Testis (tissue), 3 donors: ENCODE measurements around the gene DBN1. TPM values are rescaled to one million over a fixed set of nuclear protein-coding genes. Genes with fewer than 3 reads are reported as not detected.

Experiments used
- DNase-seq: peaks from one replicate; pipeline ENCODE4 v3.0.0-alpha.2; 2019
- H3K27ac ChIP-seq, 2 donors: fragments of 200-600 bp; sonication (generic); one replicate each; pipeline ENCODE4 v1.5.1; 2019
- H3K27me3 ChIP-seq: fragments of 200-600 bp; sonication (generic); one replicate; pipeline ENCODE4 v1.5.1; 2019
- H3K36me3 ChIP-seq: fragments of 200-600 bp; sonication (generic); one replicate; pipeline ENCODE4 v1.5.1; 2017; ENCODE audit warnings: low read depth; ENCODE audit errors: missing control alignments
- H3K4me1 ChIP-seq: fragments of 200-600 bp; sonication (generic); one replicate; pipeline ENCODE4 v1.5.1; 2019
- H3K4me3 ChIP-seq, 2 donors: fragments of 200-600 bp; sonication (generic); one replicate each; pipeline ENCODE4 v1.5.1; 2017 to 2019
- H3K9me3 ChIP-seq: fragments of 200-600 bp; sonication (generic); one replicate; pipeline ENCODE4 v1.5.1; 2017
- CTCF ChIP-seq, 3 experiments: fragments of 450-650 bp in 2 of 3; fragments of 200-600 bp in 1 of 3; sonication (generic) in 1 of 3; IDR thresholded peaks; one replicate each; pipeline ENCODE4 v1.5.1; 2016 to 2019; ENCODE audit warnings: antibody characterized with exemption in 3 of 3, mild to moderate bottlenecking in 2 of 3, moderate library complexity in 1 of 3
- POLR2A ChIP-seq: fragments of 450-650 bp; IDR thresholded peaks from one replicate; pipeline ENCODE4 v1.6.1; 2017; ENCODE audit warnings: antibody characterized with exemption, mild to moderate bottlenecking, moderate library complexity
- WGBS, 2 donors: methylation state at CpG; one replicate each; pipeline ENCODE4 v1.1.5; 2018; 5-methylcytosine and 5-hydroxymethylcytosine counted together
- intact Hi-C: fragments of 100-400 bp; cut with DNase I; formaldehyde crosslinking; loops from one replicate; pipeline ENCODE4 v1.15.1; 2023; ENCODE audit warnings: low total_unique reads
- polyA plus RNA-seq: library from polyadenylated mRNA; stranded (reverse); fragments of 350-450 nt; fragmentation: Illumina TruSeq; extraction: RNeasy Lipid Tissue Mini Kit (QIAGEN cat#74804); gene quantifications from one replicate; pipeline ENCODE4 v1.2.3, GENCODE V29; 2014; ENCODE audit warnings: low read depth, low replicate concordance; ENCODE audit not compliant: insufficient read depth
- total RNA-seq, 2 donors: library from RNA; depleted of rRNA; stranded (reverse); fragments of >200 nt; gene quantifications; one replicate each; pipeline ENCODE4 v1.2.3, GENCODE V29; 2016

Gene DBN1
- total and polyA plus RNA-seq, 3 donors from 2014 or later, result 50.5 to 83.1 (median 69.6) TPM

GRCh38 chr5:177503351-177504085 is 30.1 kb upstream of the DBN1 start:
- 89 to 92% methylated on average over 18 to 19 of the region's 24 CpGs for WGBS, 2 donors
- intact Hi-C loops, result loop anchor here (10.0 kb wide), 1 partner anchor 109 kb away; no protein-coding TSS in a partner anchor

DNA sequence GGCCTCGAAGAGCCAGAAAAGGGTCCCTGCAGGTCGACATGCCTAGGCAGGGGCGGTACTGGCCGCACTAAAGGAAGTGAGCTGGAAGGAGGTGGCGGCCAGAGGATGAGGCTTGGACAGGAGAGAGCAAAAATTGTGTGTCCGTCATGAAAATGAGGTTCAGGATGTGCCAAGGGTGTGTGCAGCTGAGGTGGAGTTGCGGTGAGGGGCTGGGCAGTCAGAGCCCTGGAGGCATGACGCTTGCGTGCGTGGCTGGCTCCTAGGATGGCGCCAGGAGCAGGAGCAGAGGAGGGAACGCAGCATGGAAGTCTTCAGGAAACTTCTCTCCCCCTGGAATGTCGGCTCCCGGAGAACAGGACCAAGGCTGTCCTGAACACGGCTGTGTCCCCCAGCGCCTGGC is 29.5 kb upstream of the DBN1 start:
- intact Hi-C loops, result loop anchor here (10.0 kb wide), 1 partner anchor 108 kb away; no protein-coding TSS in a partner anchor
- H3K27me3 ChIP-seq, result no peaks in the 10 kb centered on the region
- H3K4me1 ChIP-seq, result peaks cover 31% of the 10 kb centered on the region
- H3K27ac ChIP-seq, result no peak overlapping the region
- H3K4me3 ChIP-seq, result no peak overlapping the region
- H3K9me3 ChIP-seq, result no peaks in the 10 kb centered on the region
- no peak for DNase-seq
- no peak for TF ChIP-seq POLR2A
- TF ChIP-seq CTCF (IDR thresholded peaks at IDR 0.05), result no peak
- WGBS, 2 donors, result 82 to 83% methylated on average over 16 of the region's 16 CpGs
- H3K36me3 ChIP-seq, result no peaks in the 10 kb centered on the region

More at GRCh38 chr5:177503351-177504085, 30.1 kb upstream of the DBN1 start:
- no peak overlapping the region for H3K27ac ChIP-seq
- no peaks in the 10 kb centered on the region for H3K9me3 ChIP-seq
- no peaks in the 10 kb centered on the region for H3K36me3 ChIP-seq
- DNase-seq, result no peak
- TF ChIP-seq CTCF (IDR thresholded peaks at IDR 0.05), result no peak
- TF ChIP-seq POLR2A, result no peak
- H3K27me3 ChIP-seq, result no peaks in the 10 kb centered on the region
- H3K4me1 ChIP-seq, result peaks cover 25% of the 10 kb centered on the region
- no peak overlapping the region for H3K4me3 ChIP-seq

DNA sequence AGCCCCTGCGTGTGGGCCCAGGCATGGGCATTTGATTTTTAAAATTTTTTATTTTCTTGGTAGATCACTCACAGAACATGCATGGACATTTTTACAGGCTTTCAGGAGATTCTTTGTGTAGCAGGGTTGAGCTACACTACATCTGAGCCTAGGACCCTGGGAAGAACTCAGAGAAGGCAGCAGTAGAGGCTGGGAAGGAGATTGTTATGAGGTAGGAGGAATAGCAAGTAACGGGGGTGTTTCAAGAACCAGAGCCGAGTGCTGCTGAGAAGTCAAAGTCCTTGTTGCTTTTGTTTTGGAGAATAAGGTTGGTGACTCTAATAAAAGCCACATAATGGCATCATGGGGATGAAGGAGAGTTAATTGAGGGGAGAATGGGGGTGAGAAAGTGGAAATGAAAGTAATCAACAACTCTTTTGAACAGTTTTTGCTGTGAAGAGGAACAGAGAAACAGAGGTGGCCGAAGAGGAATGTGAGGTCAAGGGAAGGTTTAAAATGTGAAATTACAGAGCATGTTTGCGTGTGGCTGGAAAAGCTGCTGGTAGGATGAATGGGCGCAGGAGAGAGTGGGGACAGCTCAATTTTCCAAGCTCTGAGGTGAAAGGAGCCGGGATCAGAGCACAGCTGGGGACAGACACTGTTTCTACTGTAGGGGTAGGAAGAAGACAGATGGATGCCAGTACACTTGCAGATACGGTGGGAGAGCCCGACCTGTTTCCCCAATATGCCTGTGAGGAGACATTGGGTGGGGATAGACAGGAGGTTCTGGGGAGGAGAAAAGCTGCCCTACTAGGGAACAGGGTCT is 28.6 kb upstream of the DBN1 start:
- intact Hi-C loops, result loop anchor here (10.0 kb wide), 1 partner anchor 107 kb away; no protein-coding TSS in a partner anchor
- 48 to 53% methylated on average over 9 of the region's 9 CpGs for WGBS, 2 donors
- Histone ChIP-seq H3K9me3 (no peaks in the 10 kb centered on the region), H3K36me3 (no peaks in the 10 kb centered on the region), H3K27me3 (no peaks in the 10 kb centered on the region), H3K4me3 (no peak overlapping the region), H3K4me1 (peaks cover 35% of the 10 kb centered on the region), H3K27ac (no peak overlapping the region)
- TF ChIP-seq CTCF (IDR thresholded peaks at IDR 0.05), result no peak
- no peak for TF ChIP-seq POLR2A
- DNase-seq, result no peak

DNA sequence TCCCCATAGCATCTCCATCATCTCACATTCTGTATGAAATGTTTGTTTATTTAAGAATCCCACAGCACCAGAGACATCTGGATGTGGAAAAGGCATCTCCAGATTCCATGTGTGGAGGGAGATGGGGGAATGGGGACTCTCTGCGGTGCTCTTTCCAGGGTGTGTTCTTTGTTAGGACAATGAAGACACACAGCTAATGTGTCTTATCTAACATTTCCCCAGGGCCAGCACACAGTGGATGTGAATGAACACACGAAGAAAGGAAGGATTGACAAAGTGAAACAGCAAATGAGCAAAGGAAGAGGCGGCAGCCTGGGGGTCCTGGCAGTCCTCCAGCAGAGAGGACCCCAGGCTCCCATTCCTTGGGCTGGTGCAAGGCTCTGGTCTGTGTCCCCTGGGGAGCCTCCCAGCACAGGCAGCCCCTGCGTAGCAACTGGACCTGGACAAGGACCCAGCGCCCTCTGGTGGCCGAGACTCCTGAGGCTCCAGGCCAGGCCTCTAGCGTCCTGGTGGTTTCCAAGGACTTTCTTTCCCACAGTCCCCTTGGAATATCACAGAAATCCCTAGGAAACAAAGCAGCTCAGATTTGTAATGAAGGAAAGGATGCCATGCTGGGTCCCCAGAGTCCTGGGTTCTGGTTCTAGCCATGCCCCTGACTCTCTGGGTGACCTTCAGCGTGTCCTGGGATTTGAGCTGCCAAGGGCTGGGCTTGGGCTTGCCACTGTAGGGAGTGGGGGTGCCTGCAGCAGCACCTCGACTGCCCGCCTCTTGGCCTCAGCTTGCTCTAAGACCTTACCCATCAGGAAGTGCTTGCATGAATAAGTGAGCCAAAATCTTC is 27.5 kb upstream of the DBN1 start:
- H3K9me3 ChIP-seq, result no peaks in the 10 kb centered on the region
- DNase-seq, result peak; percentile 95
- H3K36me3 ChIP-seq, result no peaks in the 10 kb centered on the region
- intact Hi-C loops, result loop anchor here (10.0 kb wide), 1 partner anchor 106 kb away; no protein-coding TSS in a partner anchor
- no peaks in the 10 kb centered on the region for H3K27me3 ChIP-seq
- WGBS, 2 donors, result 34 to 36% methylated on average over 3 to 10 of the region's 10 CpGs
- H3K27ac ChIP-seq, result peak overlapping the region; percentile 3 to 36
- peaks cover 36% of the 10 kb centered on the region for H3K4me1 ChIP-seq
- no peak overlapping the region for H3K4me3 ChIP-seq
- TF ChIP-seq CTCF (IDR thresholded peaks at IDR 0.05), result peak; percentile 83 to 95 (median 88)
- TF ChIP-seq POLR2A, result no peak
